Keratinocyte (primary cell): ENCODE data around the gene PDZRN4. TPM values are rescaled to one million over a fixed set of nuclear protein-coding genes. Genes with fewer than 3 reads are reported as not detected.
"Not testable (repeated sequence)": the region's sequence is repeated elsewhere in the genome, so short reads cannot be mapped to it uniquely, and the experiment has no call there.

Experiments
- DNase-seq: peaks from one replicate; pipeline ENCODE4 v3.0.0-alpha.2; 2011; ENCODE audit warnings: low read depth, missing footprints, low spot score
- FAIRE-seq: peaks from 2 replicates; lab custom pipeline; 2011; peaks lifted over from hg19 to GRCh38; lab: Jason Lieb, UNC
- H2AFZ ChIP-seq: 2 replicates; pipeline ENCODE4 v1.6.0; 2012; ENCODE audit warnings: low read length, control low read depth, inconsistent platforms; ENCODE audit not compliant: control insufficient read depth
- H3K27ac ChIP-seq: 2 replicates; pipeline ENCODE4 v1.5.1; 2011; ENCODE audit warnings: low read length; ENCODE audit not compliant: control insufficient read depth, insufficient read depth
- H3K27me3 ChIP-seq: 3 replicates; pipeline ENCODE4 v1.6.0; 2011; ENCODE audit warnings: low read length; ENCODE audit not compliant: control insufficient read depth, insufficient read depth; ENCODE audit errors: extremely low read depth
- H3K36me3 ChIP-seq, 2 experiments: 2 replicates in 1 of 2; 3 replicates in 1 of 2; pipeline ENCODE4 v1.5.1; 2011; ENCODE audit warnings: low read length in 2 of 2, mild to moderate bottlenecking in 1 of 2; ENCODE audit not compliant: control insufficient read depth in 2 of 2, insufficient read depth in 2 of 2; ENCODE audit errors: extremely low read depth in 1 of 2
- H3K4me1 ChIP-seq: 3 replicates; pipeline ENCODE4 v1.5.1; 2011; ENCODE audit warnings: low read length; ENCODE audit not compliant: control insufficient read depth, insufficient read depth; ENCODE audit errors: extremely low read depth
- H3K4me2 ChIP-seq: 3 replicates; pipeline ENCODE4 v1.6.0; 2011; ENCODE audit warnings: low read depth, low read length; ENCODE audit not compliant: control insufficient read depth, insufficient read depth; ENCODE audit errors: extremely low read depth
- H3K4me3 ChIP-seq, 3 experiments: fragments of 200-600 bp in 1 of 3; sonication (generic) in 1 of 3; 2 replicates in 2 of 3; 3 replicates in 1 of 3; pipeline ENCODE4 v1.5.1; 2011 to 2016; ENCODE audit warnings: low read length in 3 of 3, mild to moderate bottlenecking in 3 of 3, control low read depth in 2 of 3, inconsistent platforms in 1 of 3, low read depth in 1 of 3, mixed read lengths in 1 of 3, mixed run types in 1 of 3, moderate library complexity in 1 of 3; ENCODE audit not compliant: control insufficient read depth in 2 of 3, insufficient read depth in 2 of 3; ENCODE audit errors: extremely low read depth in 1 of 3
- H3K79me2 ChIP-seq: 2 replicates; pipeline ENCODE4 v1.6.0; 2012; ENCODE audit warnings: low read length; ENCODE audit not compliant: control insufficient read depth, insufficient read depth
- H3K9ac ChIP-seq: 3 replicates; pipeline ENCODE4 v1.6.0; 2011; ENCODE audit warnings: low read length; ENCODE audit not compliant: control insufficient read depth, insufficient read depth; ENCODE audit errors: extremely low read depth
- H3K9me1 ChIP-seq: 3 replicates; pipeline ENCODE4 v1.6.0; 2011; ENCODE audit warnings: low read length; ENCODE audit not compliant: control insufficient read depth, insufficient read depth; ENCODE audit errors: extremely low read depth
- H3K9me3 ChIP-seq: 2 replicates; pipeline ENCODE4 v1.5.1; 2012; ENCODE audit warnings: low read depth, low read length; ENCODE audit not compliant: control insufficient read depth
- H4K20me1 ChIP-seq: 3 replicates; pipeline ENCODE4 v1.6.0; 2011; ENCODE audit warnings: low read length; ENCODE audit not compliant: control insufficient read depth, insufficient read depth; ENCODE audit errors: extremely low read depth
- EZH2 ChIP-seq: IDR thresholded peaks from one replicate; pipeline ENCODE4 v1.6.1; 2012; ENCODE audit warnings: inconsistent platforms, mild to moderate bottlenecking, low read length, moderate library complexity
- dilution Hi-C: fragments of 300-500 bp; cut with MboI; formaldehyde crosslinking; loops from one replicate; pipeline ENCODE4 v1.7.0; 2020; ENCODE audit warnings: low sequenced_read_pairs; ENCODE audit not compliant: extremely low pct_ligation_motif_present
- polyA plus RNA-seq, 5 experiments: library from polyadenylated mRNA; depleted of rRNA in 3 of 5; stranded (reverse) in 3 of 5; stranded (forward) in 1 of 5; unstranded in 1 of 5; fragments of >200 nt; gene quantifications; 1 replicate in 1 of 5; 2 replicates in 3 of 5; 3 replicates in 1 of 5; pipeline versions ENCODE4 v1.2.1 to v1.2.3, GENCODE V29; 2011 to 2012; ENCODE audit warnings: missing spikeins in 2 of 5, low read depth in 1 of 5, low replicate concordance in 1 of 5
- TF ChIP-seq, protein P1 (sequence below), 3 experiments: IDR thresholded peaks in 1 of 3; conservative IDR thresholded peaks in 1 of 3; optimal IDR thresholded peaks in 1 of 3; 2 replicates in 2 of 3; 3 replicates in 1 of 3; pipeline versions ENCODE3 to v1.5.1; 2011; ENCODE audit warnings: low read length in 3 of 3, mild to moderate bottlenecking in 3 of 3, moderate library complexity in 2 of 3, control low read depth in 1 of 3, inconsistent platforms in 1 of 3; ENCODE audit not compliant: insufficient read depth in 2 of 3; ENCODE audit errors: extremely low read depth in 1 of 3

PDZRN4 gene
- polyA plus RNA-seq, 1 donor (not counting 4 experiments of a cell fraction or from before 2014, with no cell fraction given) = not detected

DNA sequence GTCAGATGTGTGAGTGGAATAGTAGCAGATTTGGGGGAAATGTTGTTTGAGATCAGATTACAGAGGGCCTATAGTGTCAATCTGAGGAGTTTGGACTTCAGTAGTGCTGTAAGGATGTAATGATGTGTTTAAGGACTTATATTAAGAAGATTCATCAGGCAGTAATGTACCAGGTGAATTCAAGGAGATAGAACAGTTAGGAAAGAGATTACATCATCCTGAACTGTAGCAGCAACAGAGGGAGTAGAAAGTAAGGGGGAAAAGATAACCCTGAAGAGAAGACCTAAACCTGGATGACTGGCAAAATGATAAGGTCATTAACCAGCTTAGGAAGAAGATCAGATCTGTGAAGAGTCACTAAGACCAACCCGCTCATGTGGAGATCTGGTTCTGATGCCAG lies 349.4 kb downstream of the PDZRN4 start:
- Histone ChIP-seq H3K36me3 (no peaks in the 10 kb centered on the region), H3K9me1 (no peaks in the 10 kb centered on the region), H3K9ac (no peak overlapping the region), H2AFZ (no peak overlapping the region), H3K27me3 (no peaks in the 10 kb centered on the region), H3K4me3 (no peak overlapping the region), H3K79me2 (no peaks in the 10 kb centered on the region), H3K4me2 (no peak overlapping the region), H3K4me1 (no peaks in the 10 kb centered on the region), H4K20me1 (no peaks in the 10 kb centered on the region), H3K9me3 (no peaks in the 10 kb centered on the region), H3K27ac (no peak overlapping the region)
- no peak for FAIRE-seq
- dilution Hi-C loops = no loop called here
- DNase-seq = no peak
- TF ChIP-seq, protein P1, sequence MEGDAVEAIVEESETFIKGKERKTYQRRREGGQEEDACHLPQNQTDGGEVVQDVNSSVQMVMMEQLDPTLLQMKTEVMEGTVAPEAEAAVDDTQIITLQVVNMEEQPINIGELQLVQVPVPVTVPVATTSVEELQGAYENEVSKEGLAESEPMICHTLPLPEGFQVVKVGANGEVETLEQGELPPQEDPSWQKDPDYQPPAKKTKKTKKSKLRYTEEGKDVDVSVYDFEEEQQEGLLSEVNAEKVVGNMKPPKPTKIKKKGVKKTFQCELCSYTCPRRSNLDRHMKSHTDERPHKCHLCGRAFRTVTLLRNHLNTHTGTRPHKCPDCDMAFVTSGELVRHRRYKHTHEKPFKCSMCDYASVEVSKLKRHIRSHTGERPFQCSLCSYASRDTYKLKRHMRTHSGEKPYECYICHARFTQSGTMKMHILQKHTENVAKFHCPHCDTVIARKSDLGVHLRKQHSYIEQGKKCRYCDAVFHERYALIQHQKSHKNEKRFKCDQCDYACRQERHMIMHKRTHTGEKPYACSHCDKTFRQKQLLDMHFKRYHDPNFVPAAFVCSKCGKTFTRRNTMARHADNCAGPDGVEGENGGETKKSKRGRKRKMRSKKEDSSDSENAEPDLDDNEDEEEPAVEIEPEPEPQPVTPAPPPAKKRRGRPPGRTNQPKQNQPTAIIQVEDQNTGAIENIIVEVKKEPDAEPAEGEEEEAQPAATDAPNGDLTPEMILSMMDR (optimal IDR thresholded peaks at IDR 0.05 in 1 of 3, IDR thresholded peaks at IDR 0.05 in 1 of 3, conservative IDR thresholded peaks at IDR 0.05 in 1 of 3; ENCODE audit: extremely low read depth in 1 of 3, insufficient read depth in 2 of 3, low read length in 3 of 3) = no peak
- no peak for TF ChIP-seq EZH2

DNA sequence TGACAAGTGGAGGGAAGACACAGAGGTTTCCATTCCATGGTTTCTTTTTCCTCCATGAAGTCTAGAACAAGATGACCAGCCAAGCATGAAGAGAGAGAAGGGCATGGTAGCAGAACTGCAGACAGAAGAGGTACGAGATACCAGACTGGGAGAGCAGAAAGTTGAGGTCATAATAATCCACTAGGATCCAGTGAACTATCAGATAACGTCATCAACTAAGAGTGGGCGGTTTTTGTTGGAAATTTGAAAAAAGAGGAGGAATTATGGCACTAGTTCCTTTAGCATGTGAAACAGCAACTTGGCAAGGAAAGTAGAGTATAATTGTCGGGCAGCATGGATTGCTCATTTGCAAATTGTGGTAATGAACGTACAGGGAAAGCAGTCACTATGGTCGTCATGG lies 357.6 kb downstream of the PDZRN4 start:
- Histone ChIP-seq H2AFZ (no peak overlapping the region), H3K9ac (no peak overlapping the region), H3K4me1 (no peaks in the 10 kb centered on the region), H3K4me3 (no peak overlapping the region), H3K36me3 (no peaks in the 10 kb centered on the region), H3K4me2 (no peak overlapping the region), H3K9me3 (no peaks in the 10 kb centered on the region), H3K9me1 (no peaks in the 10 kb centered on the region), H3K27ac (no peak overlapping the region), H3K79me2 (no peaks in the 10 kb centered on the region), H4K20me1 (no peaks in the 10 kb centered on the region), H3K27me3 (no peaks in the 10 kb centered on the region)
- TF ChIP-seq EZH2 = no peak
- TF ChIP-seq, protein P1 (optimal IDR thresholded peaks at IDR 0.05 in 1 of 3, IDR thresholded peaks at IDR 0.05 in 1 of 3, conservative IDR thresholded peaks at IDR 0.05 in 1 of 3; ENCODE audit: extremely low read depth in 1 of 3, insufficient read depth in 2 of 3, low read length in 3 of 3) = no peak
- dilution Hi-C loops = no loop called here
- DNase-seq = no peak
- FAIRE-seq = no peak

DNA sequence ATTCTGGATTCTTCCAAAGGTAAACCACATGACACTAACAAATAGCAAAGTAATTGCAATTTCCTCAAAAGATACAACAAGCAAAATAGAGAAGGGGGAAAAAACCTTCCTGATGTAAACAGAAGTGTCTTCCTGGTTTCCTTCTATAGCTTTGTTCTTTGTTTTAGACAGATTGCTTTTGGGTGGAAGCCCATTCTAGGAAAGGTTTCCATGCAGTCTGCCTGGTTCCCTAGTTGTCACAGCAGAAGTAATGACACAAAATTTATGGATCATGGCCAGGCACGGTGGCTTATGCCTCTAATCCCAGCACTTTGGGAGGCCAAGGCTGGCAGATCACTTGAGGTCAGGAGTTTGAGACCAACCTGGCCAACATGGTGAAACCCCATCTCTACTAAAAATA lies 359.0 kb downstream of the PDZRN4 start:
- H3K4me1 ChIP-seq, FAIRE-seq, H4K20me1 ChIP-seq, H3K4me3 ChIP-seq, H3K79me2 ChIP-seq, H2AFZ ChIP-seq, H3K36me3 ChIP-seq, dilution Hi-C loops, H3K9ac ChIP-seq, H3K9me3 ChIP-seq, H3K9me1 ChIP-seq, H3K27ac ChIP-seq, DNase-seq, H3K4me2 ChIP-seq, H3K27me3 ChIP-seq: not testable (repeated sequence)
